Mesenchymal stem cell (in vitro differentiated cells and primary cell): ENCODE results near the gene PHKB.

Experiments used
- DNase-seq: peaks from one replicate; pipeline ENCODE4 v3.0.0-alpha.2; 2013
- H2AFZ ChIP-seq: one replicate; pipeline ENCODE4 v1.6.1; 2013; ENCODE audit warnings: low read depth, mild to moderate bottlenecking, control low read depth, inconsistent platforms, low read length, moderate library complexity
- H2AK5ac ChIP-seq: 2 replicates; pipeline ENCODE4 v1.6.1; 2013; ENCODE audit warnings: low read length, moderate library complexity, mild to moderate bottlenecking, inconsistent platforms; ENCODE audit not compliant: severe bottlenecking
- H2BK120ac ChIP-seq: one replicate; pipeline ENCODE4 v1.6.1; 2013; ENCODE audit warnings: low read depth, mild to moderate bottlenecking, inconsistent platforms, low read length, moderate library complexity
- H2BK12ac ChIP-seq, 2 experiments: one replicate each; pipeline ENCODE4 v1.6.1; 2013; ENCODE audit warnings: inconsistent platforms in 2 of 2, low read length in 2 of 2, mild to moderate bottlenecking in 2 of 2, moderate library complexity in 2 of 2, control low read depth in 1 of 2
- H2BK15ac ChIP-seq: one replicate; pipeline ENCODE4 v1.6.1; 2013; ENCODE audit warnings: mild to moderate bottlenecking, low read depth, inconsistent platforms; ENCODE audit not compliant: poor library complexity, severe bottlenecking
- H2BK5ac ChIP-seq: 2 replicates; pipeline ENCODE4 v1.6.1; 2013; ENCODE audit warnings: low read depth, mild to moderate bottlenecking, low read length, control low read depth, inconsistent platforms; ENCODE audit not compliant: poor library complexity, severe bottlenecking
- H3K14ac ChIP-seq, 2 experiments: one replicate each; pipeline ENCODE4 v1.6.1; 2013; ENCODE audit warnings: inconsistent platforms in 2 of 2, low read length in 2 of 2, control low read depth in 1 of 2, mild to moderate bottlenecking in 1 of 2, moderate library complexity in 1 of 2
- H3K18ac ChIP-seq, 2 experiments: one replicate each; pipeline ENCODE4 v1.6.1; 2013; ENCODE audit warnings: inconsistent platforms in 2 of 2, low read length in 2 of 2, control low read depth in 1 of 2, low read depth in 1 of 2, mild to moderate bottlenecking in 1 of 2
- H3K23ac ChIP-seq, 2 experiments: one replicate each; pipeline ENCODE4 v1.6.1; 2013; ENCODE audit warnings: inconsistent platforms in 2 of 2, low read length in 2 of 2, mild to moderate bottlenecking in 2 of 2, moderate library complexity in 2 of 2, control low read depth in 1 of 2
- H3K27ac ChIP-seq: 2 replicates; pipeline ENCODE4 v1.5.1; 2013; ENCODE audit warnings: mild to moderate bottlenecking, moderate library complexity, low read length, control low read depth, inconsistent platforms; ENCODE audit not compliant: poor library complexity, severe bottlenecking
- H3K27me3 ChIP-seq, 2 experiments: 2 replicates each; pipeline versions ENCODE4 v1.6.1 to v1.7.0; 2013; ENCODE audit warnings: low read length in 2 of 2, mild to moderate bottlenecking in 2 of 2, moderate library complexity in 2 of 2, control low read depth in 1 of 2, inconsistent platforms in 1 of 2; ENCODE audit not compliant: control insufficient read depth in 1 of 2, insufficient read depth in 1 of 2
- H3K36me3 ChIP-seq, 2 experiments: 2 replicates each; pipeline versions ENCODE4 v1.6.1 to v1.7.0; 2013; ENCODE audit warnings: low read length in 2 of 2, control low read depth in 1 of 2, inconsistent platforms in 1 of 2, low read depth in 1 of 2, mild to moderate bottlenecking in 1 of 2; ENCODE audit not compliant: insufficient read depth in 2 of 2, control insufficient read depth in 1 of 2
- H3K4ac ChIP-seq, 2 experiments: one replicate each; pipeline ENCODE4 v1.6.1; 2013; ENCODE audit warnings: inconsistent platforms in 2 of 2, low read length in 2 of 2, mild to moderate bottlenecking in 2 of 2, moderate library complexity in 2 of 2, control low read depth in 1 of 2, low read depth in 1 of 2
- H3K4me1 ChIP-seq: 2 replicates; pipeline ENCODE4 v1.6.1; 2013; ENCODE audit warnings: low read depth, low read length, control low read depth; ENCODE audit not compliant: control insufficient read depth, insufficient read depth
- H3K4me2 ChIP-seq: 2 replicates; pipeline ENCODE4 v1.6.1; 2013; ENCODE audit warnings: low read length, mild to moderate bottlenecking, inconsistent platforms; ENCODE audit not compliant: poor library complexity, severe bottlenecking
- H3K4me3 ChIP-seq, 2 experiments: 2 replicates each; pipeline versions ENCODE4 v1.5.1 to v1.7.0; 2013; ENCODE audit warnings: low read length in 2 of 2, mild to moderate bottlenecking in 2 of 2, control low read depth in 1 of 2, low read depth in 1 of 2; ENCODE audit not compliant: insufficient read depth in 1 of 2
- H3K79me1 ChIP-seq: replicated peaks from 2 replicates; pipeline ENCODE4 v1.6.1; 2013; ENCODE audit warnings: mild to moderate bottlenecking, control low read depth, low read length, inconsistent platforms; ENCODE audit not compliant: poor library complexity, severe bottlenecking
- H3K9ac ChIP-seq: 2 replicates; pipeline ENCODE4 v1.7.0; 2013; ENCODE audit warnings: mild to moderate bottlenecking, low read length, moderate library complexity
- H3K9me3 ChIP-seq: 2 replicates; pipeline ENCODE4 v1.7.0; 2013; ENCODE audit warnings: mild to moderate bottlenecking, low read length; ENCODE audit not compliant: control insufficient read depth
- H4K8ac ChIP-seq: one replicate; pipeline ENCODE4 v1.6.1; 2013; ENCODE audit warnings: inconsistent platforms, mild to moderate bottlenecking, low read length, moderate library complexity
- H4K91ac ChIP-seq: one replicate; pipeline ENCODE4 v1.6.1; 2013; ENCODE audit warnings: mild to moderate bottlenecking, low read length, inconsistent platforms
- WGBS: methylation state at CpG from one replicate; pipeline ENCODE4 v1.1.7; 2013; ENCODE audit warnings: mixed read lengths; 5-methylcytosine and 5-hydroxymethylcytosine counted together

PHKB gene

GRCh38 chr16:47612711-47613110 lies 151.6 kb downstream of the PHKB start:
- peak; percentile 21 for DNase-seq
- Histone ChIP-seq H4K8ac (peak overlapping the region; percentile 54), H3K9me3 (no peaks in the 10 kb centered on the region), H3K14ac (no peak overlapping the region), H2BK15ac (no peak overlapping the region), H3K4me3 (no peak overlapping the region), H3K9ac (no peak overlapping the region), H3K79me1 (peaks cover 9% of the 10 kb centered on the region), H3K18ac (peak overlapping the region; percentile 23 to 54), H3K23ac (no peak overlapping the region), H3K27ac (no peak overlapping the region), H3K36me3 (peaks cover 3 to 16% of the 10 kb centered on the region in 2 experiments), H2AFZ (no peak overlapping the region), H2AK5ac (no peak overlapping the region), H2BK5ac (no peak overlapping the region), H3K27me3 (no peaks in the 10 kb centered on the region), H2BK120ac (no peak overlapping the region), H4K91ac (no peak overlapping the region), H2BK12ac (peak overlapping the region in 1 of 2 experiments; percentile 66), H3K4me1 (no peaks in the 10 kb centered on the region), H3K4ac (no peak overlapping the region), H3K4me2 (no peak overlapping the region)
- 100% methylated on average over 2 of the region's 2 CpGs for WGBS

DNA sequence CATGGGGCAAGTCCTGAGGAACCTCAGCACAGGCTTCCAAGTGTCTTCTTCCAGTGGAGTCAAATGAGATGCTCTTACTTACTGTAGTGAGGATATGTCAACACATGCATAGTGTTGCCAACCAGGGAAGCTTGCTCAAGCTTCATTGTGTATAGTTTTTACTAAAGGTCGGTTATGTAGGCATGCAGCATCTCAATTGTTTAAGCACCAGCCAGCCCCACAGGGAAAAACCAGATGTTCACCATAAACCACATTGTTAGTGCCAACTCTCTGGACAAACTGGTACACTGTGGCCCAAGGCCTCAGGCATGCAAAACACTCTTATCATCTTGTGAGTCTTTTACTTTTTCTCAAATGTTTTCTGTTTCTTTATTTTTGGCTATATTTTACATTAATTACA lies 152.1 kb downstream of the PHKB start:
- Histone ChIP-seq H3K27ac (no peak overlapping the region), H2BK15ac (no peak overlapping the region), H3K4me1 (no peaks in the 10 kb centered on the region), H3K14ac (no peak overlapping the region), H3K4me2 (no peak overlapping the region), H2BK5ac (no peak overlapping the region), H2AK5ac (no peak overlapping the region), H3K4me3 (no peak overlapping the region), H4K91ac (no peak overlapping the region), H2BK120ac (no peak overlapping the region), H3K9me3 (no peaks in the 10 kb centered on the region), H2AFZ (no peak overlapping the region), H3K27me3 (no peaks in the 10 kb centered on the region), H3K79me1 (peaks cover 12% of the 10 kb centered on the region), H3K18ac (no peak overlapping the region), H3K23ac (no peak overlapping the region), H3K9ac (no peak overlapping the region), H2BK12ac (no peak overlapping the region), H3K4ac (no peak overlapping the region), H4K8ac (no peak overlapping the region), H3K36me3 (peaks cover 3 to 16% of the 10 kb centered on the region in 2 experiments)
- peak; percentile 5 for DNase-seq
- WGBS: 92% methylated on average over 1 of the region's 1 CpG

DNA sequence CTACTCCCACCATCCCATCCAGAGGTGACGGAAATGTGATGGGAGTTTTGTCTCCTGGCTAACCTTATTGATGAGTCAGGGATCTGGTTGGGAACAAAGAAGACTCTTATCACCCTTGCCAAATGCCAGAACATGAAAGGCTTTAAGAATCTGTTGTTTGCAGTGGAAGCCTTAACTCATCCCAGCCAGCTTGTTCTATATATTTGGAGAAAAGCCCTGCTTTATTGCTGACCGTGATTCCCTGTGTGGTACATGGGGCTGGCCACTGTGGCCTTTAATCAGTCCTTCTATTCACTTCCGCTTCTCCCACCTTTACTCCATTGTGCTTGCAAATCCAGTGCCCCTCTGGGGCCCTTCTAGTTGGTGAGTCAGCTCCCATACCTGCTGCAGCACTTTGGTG lies 156.6 kb downstream of the PHKB start:
- 65% methylated on average over 2 of the region's 3 CpGs for WGBS
- H2AFZ ChIP-seq: no peak overlapping the region
- H3K27ac ChIP-seq: no peak overlapping the region
- H3K9me3 ChIP-seq: no peaks in the 10 kb centered on the region
- peak overlapping the region in 1 of 2 experiments; percentile 35 for H3K4ac ChIP-seq
- no peak overlapping the region for H2BK5ac ChIP-seq
- H3K27me3 ChIP-seq: no peaks in the 10 kb centered on the region
- no peaks in the 10 kb centered on the region for H3K4me1 ChIP-seq
- peaks cover 13% of the 10 kb centered on the region for H3K79me1 ChIP-seq
- H3K4me2 ChIP-seq: no peak overlapping the region
- DNase-seq: no peak
- H3K23ac ChIP-seq: no peak overlapping the region
- no peak overlapping the region for H3K14ac ChIP-seq
- no peak overlapping the region for H2AK5ac ChIP-seq
- no peak overlapping the region for H2BK12ac ChIP-seq
- H3K36me3 ChIP-seq: no peaks in the 10 kb centered on the region
- H2BK15ac ChIP-seq: no peak overlapping the region
- H2BK120ac ChIP-seq: no peak overlapping the region
- no peak overlapping the region for H3K9ac ChIP-seq
- H4K91ac ChIP-seq: no peak overlapping the region
- peak overlapping the region in 1 of 2 experiments; percentile 33 for H3K18ac ChIP-seq
- no peak overlapping the region for H4K8ac ChIP-seq
- no peak overlapping the region for H3K4me3 ChIP-seq

- H3K36me3 ChIP-seq: no peaks in the 10 kb centered on the region
- H2BK120ac ChIP-seq: no peak overlapping the region
- no peak overlapping the region for H2BK12ac ChIP-seq
- H3K4ac ChIP-seq: no peak overlapping the region
- no peak overlapping the region for H3K4me2 ChIP-seq
- peaks cover 16% of the 10 kb centered on the region for H3K79me1 ChIP-seq
- no peak overlapping the region for H2AFZ ChIP-seq
- H3K4me1 ChIP-seq: no peaks in the 10 kb centered on the region
- no peaks in the 10 kb centered on the region for H3K9me3 ChIP-seq
- no peak for DNase-seq
- H4K91ac ChIP-seq: no peak overlapping the region
- WGBS: 86% methylated on average over 1 of the region's 1 CpG
- H3K14ac ChIP-seq: no peak overlapping the region
- no peak overlapping the region for H2BK15ac ChIP-seq
- H3K27me3 ChIP-seq: no peaks in the 10 kb centered on the region
- no peak overlapping the region for H3K27ac ChIP-seq
- H3K4me3 ChIP-seq: no peak overlapping the region
- no peak overlapping the region for H4K8ac ChIP-seq
- H3K9ac ChIP-seq: no peak overlapping the region
- no peak overlapping the region for H2BK5ac ChIP-seq
- no peak overlapping the region for H2AK5ac ChIP-seq
- H3K18ac ChIP-seq: no peak overlapping the region
- H3K23ac ChIP-seq: no peak overlapping the region
Observed at GRCh38 chr16:47622451-47623176, 161.5 kb downstream of the PHKB start.
